Measurements from ENCODE around the gene ZNF184. TPM values are rescaled to one million over a fixed set of nuclear protein-coding genes. Genes with fewer than 3 reads are reported as not detected.

Gene ZNF184
- total and polyA plus RNA-seq, 9 of the 15 experiments (the other 6 are each of a cell fraction or from before 2014, with no cell fraction given), result 7.6 to 22.2 (median 12.8) TPM

- TF ChIP-seq EP300 (IDR thresholded peaks at IDR 0.05; ENCODE audit: low read length), result peak; percentile 63
- peak; percentile 88 for TF ChIP-seq ZBTB40 (IDR thresholded peaks at IDR 0.05)
- no peak for TF ChIP-seq ZBTB40 (CRISPR knock-in tag; IDR thresholded peaks at IDR 0.05)
- peak; percentile 89 for TF ChIP-seq HDAC2 (IDR thresholded peaks at IDR 0.05)
- TF ChIP-seq ZNF436 (CRISPR knock-in tag; IDR thresholded peaks at IDR 0.05), result no peak
- TF ChIP-seq ZNF395 (CRISPR knock-in tag; IDR thresholded peaks at IDR 0.05), result no peak
- no peak for TF ChIP-seq PATZ1 (CRISPR knock-in tag; IDR thresholded peaks at IDR 0.05; ENCODE audit: borderline replicate concordance)
- TF ChIP-seq MEF2D (tag; conservative IDR thresholded peaks at IDR 0.05; ENCODE audit: low read depth), result 0 out of 2 replicates have a peak, but pooled peaks have one; percentile 14
- TF ChIP-seq GATAD2A (IDR thresholded peaks at IDR 0.05), result no peak
- no peak for TF ChIP-seq TEAD2 (tag; IDR thresholded peaks at IDR 0.05)
- no peak for TF ChIP-seq ZNF212 (CRISPR knock-in tag; IDR thresholded peaks at IDR 0.05)
- no peak for TF ChIP-seq PTTG1 (tag; IDR thresholded peaks at IDR 0.05; ENCODE audit: low read depth)
- TF ChIP-seq SMARCC2 (IDR thresholded peaks at IDR 0.05; ENCODE audit: low read depth), result 0 out of 2 replicates have a peak, but pooled peaks have one; percentile 34
- peak; percentile 87; the same call in 1 of the 2 replicates for TF ChIP-seq NBN (IDR thresholded peaks at IDR 0.05; ENCODE audit: low read depth)
These were observed 46.2 kb upstream of the ZNF184 start (continued) for GRCh38 chr6:27518881-27519795.

Data from K562 (cell line).